ENCODE results near the gene GHR.

The GHR gene

GRCh38 chr5:42392917-42393316 lies 30.3 kb upstream of the GHR start:
- no peak for TF ChIP-seq CTCF (IDR thresholded peaks at IDR 0.05; ENCODE audit: low read depth, low read length)
- TF ChIP-seq MAX (IDR thresholded peaks at IDR 0.05; ENCODE audit: low read depth, low read length): no peak
- TF ChIP-seq MYC (IDR thresholded peaks at IDR 0.05; ENCODE audit: low read depth, low read length): no peak
- TF ChIP-seq POLR2A (IDR thresholded peaks at IDR 0.05; ENCODE audit: extremely low read depth, insufficient read length): no peak
- no peak overlapping the region for H3K4me3 ChIP-seq (ENCODE audit: low read depth, low read length)
- no peak for DNase-seq (ENCODE audit: low read depth)

GRCh38 chr5:42396111-42396510 lies 27.1 kb upstream of the GHR start:
- no peak for DNase-seq (ENCODE audit: low read depth)
- no peak overlapping the region for H3K4me3 ChIP-seq (ENCODE audit: low read depth, low read length)
- no peak for TF ChIP-seq MYC (IDR thresholded peaks at IDR 0.05; ENCODE audit: low read depth, low read length)
- no peak for TF ChIP-seq CTCF (IDR thresholded peaks at IDR 0.05; ENCODE audit: low read depth, low read length)
- no peak for TF ChIP-seq MAX (IDR thresholded peaks at IDR 0.05; ENCODE audit: low read depth, low read length)
- TF ChIP-seq POLR2A (IDR thresholded peaks at IDR 0.05; ENCODE audit: extremely low read depth, insufficient read length): no peak

GRCh38 chr5:42397267-42397666 lies 26.0 kb upstream of the GHR start:
- no peak for DNase-seq (ENCODE audit: low read depth)
- no peak for TF ChIP-seq MYC (IDR thresholded peaks at IDR 0.05; ENCODE audit: low read depth, low read length)
- TF ChIP-seq MAX (IDR thresholded peaks at IDR 0.05; ENCODE audit: low read depth, low read length): no peak
- TF ChIP-seq CTCF (IDR thresholded peaks at IDR 0.05; ENCODE audit: low read depth, low read length): no peak

GRCh38 chr5:42399702-42400101 lies 23.5 kb upstream of the GHR start:
- no peak overlapping the region for H3K4me3 ChIP-seq (ENCODE audit: low read depth, low read length)
- no peak for TF ChIP-seq POLR2A (IDR thresholded peaks at IDR 0.05; ENCODE audit: extremely low read depth, insufficient read length)
- TF ChIP-seq MAX (IDR thresholded peaks at IDR 0.05; ENCODE audit: low read depth, low read length): no peak
- no peak for TF ChIP-seq CTCF (IDR thresholded peaks at IDR 0.05; ENCODE audit: low read depth, low read length)
- TF ChIP-seq MYC (IDR thresholded peaks at IDR 0.05; ENCODE audit: low read depth, low read length): no peak
- no peak for DNase-seq (ENCODE audit: low read depth)

More at GRCh38 chr5:42397267-42397666, 26.0 kb upstream of the GHR start:
- H3K4me3 ChIP-seq (ENCODE audit: low read depth, low read length): no peak overlapping the region

GRCh38 chr5:42400474-42400873 lies 22.8 kb upstream of the GHR start:
- no peak for DNase-seq (ENCODE audit: low read depth)
- no peak for TF ChIP-seq MYC (IDR thresholded peaks at IDR 0.05; ENCODE audit: low read depth, low read length)
- no peak for TF ChIP-seq POLR2A (IDR thresholded peaks at IDR 0.05; ENCODE audit: extremely low read depth, insufficient read length)
- no peak for TF ChIP-seq CTCF (IDR thresholded peaks at IDR 0.05; ENCODE audit: low read depth, low read length)
- no peak for TF ChIP-seq MAX (IDR thresholded peaks at IDR 0.05; ENCODE audit: low read depth, low read length)
- no peak overlapping the region for H3K4me3 ChIP-seq (ENCODE audit: low read depth, low read length)

GRCh38 chr5:42403236-42403635 lies 20.0 kb upstream of the GHR start:
- no peak overlapping the region for H3K4me3 ChIP-seq (ENCODE audit: low read depth, low read length)
- DNase-seq (ENCODE audit: low read depth): no peak
- no peak for TF ChIP-seq POLR2A (IDR thresholded peaks at IDR 0.05; ENCODE audit: extremely low read depth, insufficient read length)
- no peak for TF ChIP-seq MYC (IDR thresholded peaks at IDR 0.05; ENCODE audit: low read depth, low read length)
- no peak for TF ChIP-seq MAX (IDR thresholded peaks at IDR 0.05; ENCODE audit: low read depth, low read length)
- no peak for TF ChIP-seq CTCF (IDR thresholded peaks at IDR 0.05; ENCODE audit: low read depth, low read length)

Measured in NB4 (cell line).